Activated T-cell treated with anti-CD3 and anti-CD28 coated beads for 24 hours (primary cell): ENCODE results near the gene ZCWPW1.
"Not testable (repeated sequence)": the region's sequence is repeated elsewhere in the genome, so short reads cannot be mapped to it uniquely, and the experiment has no call there.

Experiments used
- DNase-seq: peaks from one replicate; pipeline ENCODE4 v3.0.0-alpha.2; 2020; ENCODE audit warnings: low read depth

The ZCWPW1 gene

GRCh38 chr7:100352230-100352781 lies 76.2 kb downstream of the ZCWPW1 start:
- DNase-seq = not testable (repeated sequence)

- no peak for DNase-seq
Measured at GRCh38 chr7:100351657-100352058, 76.8 kb downstream of the ZCWPW1 start.
